SK-MEL-5 (cell line): ENCODE data around the gene PDE4A. TPM values are rescaled to one million over a fixed set of nuclear protein-coding genes. Genes with fewer than 3 reads are reported as not detected.
"Not testable (repeated sequence)": the region's sequence is repeated elsewhere in the genome, so short reads cannot be mapped to it uniquely, and the experiment has no call there.

Experiments used
- DNase-seq: peaks from one replicate; pipeline ENCODE4 v3.0.0-alpha.2; 2016; ENCODE audit warnings: low read depth, low spot score
- in situ Hi-C: cut with HindIII; loops from 2 replicates; pipeline ENCODE4 v1.10.0; 2016; ENCODE audit warnings: low sequenced_read_pairs, high pct_unique_total_duplicates, low pct_unique_long_range_greater_than_20kb
- polyA plus RNA-seq, 2 experiments: library from polyadenylated mRNA; depleted of rRNA; stranded (reverse); fragments of >200 nt; gene quantifications; 2 replicates each; pipeline ENCODE4 v1.2.3, GENCODE V29; 2015
- total RNA-seq: library from RNA; depleted of rRNA; stranded (reverse); fragments of >200 nt; shearing (Covaris generic); gene quantifications from 2 replicates; pipeline ENCODE4 v1.2.3, GENCODE V29; 2014; rRNA removed

PDE4A gene
- 1.5 and 2.5 TPM in 2 replicates for total RNA-seq
- polyA plus RNA-seq (2015; cell fraction: cytosol; rRNA removed): 6.1 and 7.6 TPM in 2 replicates
- polyA plus RNA-seq (2015; cell fraction: nucleus; rRNA removed): 4.8 and 6.4 TPM in 2 replicates

GRCh38 chr19:10420444-10421239 is at the start of gene PDE4A:
Gene PDE4A (plus strand): TSS chr19:10420538. CDS start chr19:10420765, 227 bp downstream.
- peak; percentile 39 for DNase-seq
- in situ Hi-C loops: no loop called here

GRCh38 chr19:10372690-10373089 is 47.6 kb upstream of the PDE4A start:
- no peak for DNase-seq
- in situ Hi-C loops: no loop called here

GRCh38 chr19:10374931-10375330 is 45.4 kb upstream of the PDE4A start:
- no peak for DNase-seq
- in situ Hi-C loops: no loop called here

GRCh38 chr19:10377140-10377640 is 43.1 kb upstream of the PDE4A start:
- in situ Hi-C loops, DNase-seq: not testable (repeated sequence)

GRCh38 chr19:10378124-10378523 is 42.2 kb upstream of the PDE4A start:
- in situ Hi-C loops: no loop called here
- no peak for DNase-seq

GRCh38 chr19:10379880-10380312 is 40.4 kb upstream of the PDE4A start:
- in situ Hi-C loops: no loop called here
- DNase-seq: no peak

GRCh38 chr19:10380313-10381102 is 39.8 kb upstream of the PDE4A start, which contains the start of gene TYK2:
Gene TYK2 (minus strand): TSS chr19:10380572. CDS start chr19:10378406, 2,166 bp downstream.
- peak; percentile 98 for DNase-seq
- in situ Hi-C loops: no loop called here

- in situ Hi-C loops, DNase-seq: not testable (repeated sequence)
Observed at GRCh38 chr19:10383223-10383499, 37.2 kb upstream of the PDE4A start.

GRCh38 chr19:10384580-10384979 is 35.8 kb upstream of the PDE4A start:
- in situ Hi-C loops: no loop called here
- no peak for DNase-seq

- in situ Hi-C loops: no loop called here
- peak; percentile 81 for DNase-seq
Observed at GRCh38 chr19:10388957-10389356, 31.4 kb upstream of the PDE4A start.

GRCh38 chr19:10389863-10390262 is 30.5 kb upstream of the PDE4A start:
- DNase-seq: no peak
- in situ Hi-C loops: no loop called here

GRCh38 chr19:10390652-10391286 is 29.6 kb upstream of the PDE4A start:
- in situ Hi-C loops: no loop called here
- peak; percentile 67 for DNase-seq

- in situ Hi-C loops: no loop called here
- no peak for DNase-seq
Observed at GRCh38 chr19:10392120-10392519, 28.2 kb upstream of the PDE4A start.

GRCh38 chr19:10393137-10393536 is 27.2 kb upstream of the PDE4A start:
- in situ Hi-C loops: no loop called here
- DNase-seq: no peak

GRCh38 chr19:10395003-10395402 is 25.3 kb upstream of the PDE4A start:
- in situ Hi-C loops: no loop called here
- DNase-seq: no peak

- in situ Hi-C loops: no loop called here
- DNase-seq: no peak
Observed at GRCh38 chr19:10395436-10395835, 24.9 kb upstream of the PDE4A start.

- DNase-seq: no peak
- in situ Hi-C loops: no loop called here
Observed at GRCh38 chr19:10395917-10396316, 24.4 kb upstream of the PDE4A start.

GRCh38 chr19:10398819-10399218 is 21.5 kb upstream of the PDE4A start:
- no peak for DNase-seq
- in situ Hi-C loops: no loop called here
